Measurements from ENCODE around the gene PDPK1. TPM values are rescaled to one million over a fixed set of nuclear protein-coding genes. Genes with fewer than 3 reads are reported as not detected.
A peak's percentile ranks its signal among the peaks of the same experiment; 100 is the strongest.

PDPK1 gene
- total RNA-seq, 1 experiment from 2014 or later: 69.8 TPM

- Histone ChIP-seq H3K27me3 (replicated peaks; ENCODE audit: control insufficient read depth, insufficient read depth, low read length) (no peaks in the 10 kb centered on the region), H3K9me3 (no peaks in the 10 kb centered on the region), H3K4me1 (0 out of 2 replicates have a peak, but pooled peaks cover 8% of the 10 kb centered on the region), H3K4me3 (ENCODE audit: low read depth, low read length) (no peak overlapping the region), H3K36me3 (ENCODE audit: control insufficient read depth, insufficient read depth, low read length) (no peaks in the 10 kb centered on the region)
- Mint-ChIP-seq H3K4me3 (ENCODE audit: unreplicated experiment) (no peak overlapping the region), H3K36me3 (ENCODE audit: insufficient read depth, unreplicated experiment) (peaks cover 10% of the 10 kb centered on the region), H3K9me3 (ENCODE audit: unreplicated experiment) (no peaks in the 10 kb centered on the region), H3K27me3 (ENCODE audit: insufficient read depth, unreplicated experiment) (no peaks in the 10 kb centered on the region), H3K27ac (ENCODE audit: unreplicated experiment) (no peak overlapping the region), H3K4me1 (ENCODE audit: low read depth, unreplicated experiment) (peaks cover 6% of the 10 kb centered on the region)
- peak; percentile 74 to 87 for DNase-seq
- peak; percentile 91 to 93 for TF ChIP-seq CTCF (IDR thresholded peaks at IDR 0.05; ENCODE audit: insufficient read depth in 1 of 2, low read depth in 1 of 2, low read length in 1 of 2, severe bottlenecking in 1 of 2, unreplicated experiment in 1 of 2)
- no TSS peak for BruUV-seq (replicated peaks)
- POLR2A ChIA-PET: interaction anchor here (0.5 kb wide), 1 partner anchor 33 kb away, joined by 3 read pairs; no protein-coding TSS in a partner anchor
- CTCF ChIA-PET: interaction anchor here (0.6 to 1.9 kb wide), 12 partner anchors 11 to 346 kb away, joined by 3 to 14 read pairs (median 5); partner anchors contain the start of genes AMDHD2, TBC1D24, TEDC2 and TRAF7
- intact Hi-C loops (cut with micrococcal nuclease; ENCODE audit: unreplicated experiment): loop anchor here (2.0 to 10.0 kb wide), 4 partner anchors 26 to 306 kb away; partner anchors contain the start of genes ABCA3 and TBC1D24
Measured at GRCh38 chr16:2500918-2501750, 36.7 kb upstream of the PDPK1 start.

DNA sequence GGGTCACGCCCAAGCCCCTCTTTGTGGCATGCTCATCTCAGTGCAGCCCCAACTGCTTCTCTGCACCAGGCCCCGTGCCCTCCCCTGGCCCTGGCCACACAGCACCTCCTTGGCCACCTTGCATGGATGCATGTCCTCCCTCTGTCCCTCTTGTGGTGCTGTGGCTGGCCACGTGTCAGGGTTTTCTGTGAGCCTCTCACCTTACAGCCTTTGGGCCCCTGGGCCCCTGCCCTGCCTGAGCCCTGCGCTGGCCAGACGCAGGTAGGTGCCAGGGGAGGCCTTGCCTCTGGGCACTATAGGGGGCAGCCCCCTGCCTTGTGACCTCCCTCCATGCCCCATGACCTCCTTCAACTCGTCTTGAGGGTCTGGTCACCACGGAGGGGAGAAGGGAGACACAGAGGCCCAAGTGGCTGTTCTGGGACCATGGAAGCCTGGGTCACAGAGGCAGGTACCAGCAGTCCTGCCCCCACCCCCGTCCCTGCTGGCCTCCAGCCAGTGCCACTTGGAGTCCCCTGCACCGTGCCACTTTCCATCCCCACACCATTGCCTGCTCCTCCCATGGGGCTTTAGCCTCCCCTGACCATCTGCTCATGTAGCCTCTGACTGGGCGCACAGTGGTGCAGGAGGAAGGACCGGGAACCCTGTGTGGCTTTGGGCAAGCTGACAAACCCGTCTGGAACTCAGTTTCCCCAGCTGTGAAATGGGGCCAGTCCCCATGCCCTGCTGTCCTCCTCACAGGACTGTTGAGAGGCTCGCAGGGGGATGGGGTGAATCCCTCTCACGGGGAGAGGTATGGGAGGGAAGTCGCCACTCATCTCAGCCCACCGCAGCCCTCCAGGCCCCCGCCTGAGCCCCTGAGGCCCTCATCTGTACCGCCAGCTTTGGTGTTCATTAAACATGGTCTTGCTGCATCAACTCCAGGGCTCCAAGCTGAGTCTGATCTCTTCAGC is 35.6 kb upstream of the PDPK1 start:
- no TSS peak for BruUV-seq (replicated peaks)
- TF ChIP-seq CTCF (IDR thresholded peaks at IDR 0.05; ENCODE audit: insufficient read depth in 1 of 2, low read depth in 1 of 2, low read length in 1 of 2, severe bottlenecking in 1 of 2, unreplicated experiment in 1 of 2): no peak
- Mint-ChIP-seq H3K36me3 (ENCODE audit: insufficient read depth, unreplicated experiment) (peaks cover 10% of the 10 kb centered on the region), H3K27ac (ENCODE audit: unreplicated experiment) (no peak overlapping the region), H3K9me3 (ENCODE audit: unreplicated experiment) (no peaks in the 10 kb centered on the region), H3K4me3 (ENCODE audit: unreplicated experiment) (no peak overlapping the region), H3K27me3 (ENCODE audit: insufficient read depth, unreplicated experiment) (no peaks in the 10 kb centered on the region), H3K4me1 (ENCODE audit: low read depth, unreplicated experiment) (peaks cover 6% of the 10 kb centered on the region)
- ChIA-PET CTCF (interaction anchor here (0.6 to 1.9 kb wide), 10 partner anchors 10 to 308 kb away, joined by 3 to 14 read pairs (median 6); partner anchors contain the start of genes AMDHD2, TBC1D24 and TEDC2), POLR2A (no interaction called here)
- no peaks in the 10 kb centered on the region for H3K36me3 ChIP-seq (ENCODE audit: control insufficient read depth, insufficient read depth, low read length)
- H3K27me3 ChIP-seq (replicated peaks; ENCODE audit: control insufficient read depth, insufficient read depth, low read length): no peaks in the 10 kb centered on the region
- DNase-seq: no peak
- H3K4me3 ChIP-seq (ENCODE audit: low read depth, low read length): no peak overlapping the region
- H3K9me3 ChIP-seq: no peaks in the 10 kb centered on the region
- 0 out of 2 replicates have a peak, but pooled peaks cover 8% of the 10 kb centered on the region for H3K4me1 ChIP-seq
- intact Hi-C loops (cut with micrococcal nuclease; ENCODE audit: unreplicated experiment): loop anchor here (2.0 to 10.0 kb wide), 4 partner anchors 27 to 307 kb away; partner anchors contain the start of genes ABCA3 and TBC1D24

DNA sequence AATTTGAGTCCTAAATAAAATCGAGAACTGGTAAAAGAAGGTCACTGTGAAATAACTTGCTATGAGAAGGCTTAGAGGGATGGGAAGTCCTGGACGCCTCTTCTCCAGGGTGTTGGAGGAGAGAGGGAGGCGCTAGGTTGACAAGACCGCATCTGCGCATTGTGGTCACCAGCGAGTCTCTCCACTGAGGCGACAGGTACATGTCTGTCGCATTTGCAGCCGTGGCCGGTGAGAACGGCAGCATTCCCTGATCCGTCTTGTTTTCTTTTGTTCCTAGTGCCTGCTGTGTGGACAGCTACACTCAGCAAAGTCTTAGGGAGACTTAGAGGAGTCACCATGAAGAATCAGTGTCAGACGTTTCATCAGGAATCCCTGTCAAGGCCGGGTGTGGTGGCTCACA is 32.1 kb upstream of the PDPK1 start:
- POLR2A ChIA-PET: no interaction called here
- BruUV-seq (replicated peaks): no TSS peak
- H3K4me1 ChIP-seq: 0 out of 2 replicates have a peak, but pooled peaks cover 8% of the 10 kb centered on the region
- H3K36me3 ChIP-seq (ENCODE audit: control insufficient read depth, insufficient read depth, low read length): no peaks in the 10 kb centered on the region
- intact Hi-C loops (cut with micrococcal nuclease; ENCODE audit: unreplicated experiment): loop anchor here (10.0 kb wide), 1 partner anchor 71 kb away; no protein-coding TSS in a partner anchor
- no peak overlapping the region for H3K4me3 Mint-ChIP-seq (ENCODE audit: unreplicated experiment)
- no peak for TF ChIP-seq CTCF (IDR thresholded peaks at IDR 0.05; ENCODE audit: insufficient read depth in 1 of 2, low read depth in 1 of 2, low read length in 1 of 2, severe bottlenecking in 1 of 2, unreplicated experiment in 1 of 2)
- no peaks in the 10 kb centered on the region for H3K27me3 ChIP-seq (replicated peaks; ENCODE audit: control insufficient read depth, insufficient read depth, low read length)
- CTCF ChIA-PET: no interaction called here
- no peak for DNase-seq
- no peaks in the 10 kb centered on the region for H3K9me3 ChIP-seq
- H3K27me3 Mint-ChIP-seq (ENCODE audit: insufficient read depth, unreplicated experiment): no peaks in the 10 kb centered on the region
- no peaks in the 10 kb centered on the region for H3K4me1 Mint-ChIP-seq (ENCODE audit: low read depth, unreplicated experiment)
- H3K9me3 Mint-ChIP-seq (ENCODE audit: unreplicated experiment): no peaks in the 10 kb centered on the region
- H3K36me3 Mint-ChIP-seq (ENCODE audit: insufficient read depth, unreplicated experiment): peaks cover 4% of the 10 kb centered on the region
- no peak overlapping the region for H3K27ac Mint-ChIP-seq (ENCODE audit: unreplicated experiment)
- H3K4me3 ChIP-seq (ENCODE audit: low read depth, low read length): no peak overlapping the region

All from Caco-2 (cell line).